Superior temporal gyrus (tissue), 1 donor: ENCODE measurements around the gene BRD9.
"Not testable (repeated sequence)": the region's sequence is repeated elsewhere in the genome, so short reads cannot be mapped to it uniquely, and the experiment has no call there.

Experiments
- DNase-seq: peaks from one replicate; pipeline ENCODE4 v3.0.0-alpha.2; 2016; ENCODE audit errors: extremely low spot score

BRD9 gene

GRCh38 chr5:922436-923280 is 30.1 kb upstream of the BRD9 start:
- DNase-seq: no peak

- no peak for DNase-seq
Observed at GRCh38 chr5:921456-922435, 29.1 kb upstream of the BRD9 start.

- no peak for DNase-seq
Observed at GRCh38 chr5:920321-920720, 27.7 kb upstream of the BRD9 start.

GRCh38 chr5:919356-920000 is 26.9 kb upstream of the BRD9 start:
- DNase-seq: no peak

- DNase-seq: not testable (repeated sequence)
Observed at GRCh38 chr5:918717-919116, 26.1 kb upstream of the BRD9 start.

GRCh38 chr5:916441-917293 is 24.1 kb upstream of the BRD9 start:
- DNase-seq: no peak

GRCh38 chr5:915946-916345 is 23.3 kb upstream of the BRD9 start:
- no peak for DNase-seq

GRCh38 chr5:915346-915745 is 22.7 kb upstream of the BRD9 start:
- DNase-seq: not testable (repeated sequence)

- DNase-seq: no peak
Observed at GRCh38 chr5:914612-915011, 22.0 kb upstream of the BRD9 start.

GRCh38 chr5:914174-914573 is 21.6 kb upstream of the BRD9 start:
- DNase-seq: no peak

- DNase-seq: peak; percentile 35
Observed at GRCh38 chr5:912280-913091, 19.9 kb upstream of the BRD9 start.

GRCh38 chr5:911601-912000 is 19.0 kb upstream of the BRD9 start:
- DNase-seq: no peak

- no peak for DNase-seq
Observed at GRCh38 chr5:910769-911160, 18.2 kb upstream of the BRD9 start.

- no peak for DNase-seq
Observed at GRCh38 chr5:909994-910768, 17.6 kb upstream of the BRD9 start.

GRCh38 chr5:909086-909485 is 16.5 kb upstream of the BRD9 start:
- no peak for DNase-seq

- DNase-seq: no peak
Observed at GRCh38 chr5:908172-908571, 15.6 kb upstream of the BRD9 start.

GRCh38 chr5:907366-907910 is 14.8 kb upstream of the BRD9 start:
- no peak for DNase-seq

- DNase-seq: no peak
Observed at GRCh38 chr5:905139-905642, 12.6 kb upstream of the BRD9 start.

- no peak for DNase-seq
Observed at GRCh38 chr5:903756-904096, 11.1 kb upstream of the BRD9 start.
